K562 (cell line): ENCODE measurements around the gene PYROXD2. TPM values are rescaled to one million over a fixed set of nuclear protein-coding genes. Genes with fewer than 3 reads are reported as not detected.

Experiments used
- ATF2 ChIP-seq: sonication (generic); formaldehyde crosslinking; IDR thresholded peaks from 2 replicates; pipeline ENCODE4 v1.8.1; 2022; ENCODE audit warnings: missing genetic modification reagents
- CEBPG ChIP-seq, 3 experiments: fragments of 200-800 bp in 1 of 3; sonication (Bioruptor generic) in 1 of 3; sonication (generic) in 1 of 3; formaldehyde crosslinking in 1 of 3; IDR thresholded peaks in 2 of 3; conservative IDR thresholded peaks in 1 of 3; 2 replicates each; pipeline versions ENCODE4 v1.6.1 to v1.8.0; 2016 to 2022; ENCODE audit warnings: missing compliant biosample characterization in 2 of 3, missing genetic modification characterization in 2 of 3, mild to moderate bottlenecking in 1 of 3, missing genetic modification reagents in 1 of 3
- EHMT2 ChIP-seq: fragments of 450-650 bp; IDR thresholded peaks from 2 replicates; pipeline ENCODE4 v1.6.1; 2018; ENCODE audit warnings: antibody characterized with exemption
- GATAD2B ChIP-seq: fragments of 450-650 bp; IDR thresholded peaks from 2 replicates; pipeline ENCODE4 v1.6.1; 2017; ENCODE audit warnings: mild to moderate bottlenecking, borderline replicate concordance
- LCOR ChIP-seq: sonication (generic); formaldehyde crosslinking; IDR thresholded peaks from 2 replicates; pipeline ENCODE4 v1.8.0; 2022; ENCODE audit warnings: mild to moderate bottlenecking, missing genetic modification reagents
- MNT ChIP-seq, 2 experiments: fragments of 450-650 bp; conservative IDR thresholded peaks; 2 replicates each; pipeline ENCODE4 v1.6.1; 2017; ENCODE audit warnings: mild to moderate bottlenecking in 2 of 2, moderate library complexity in 2 of 2
- PHF8 ChIP-seq: fragments of 200-600 bp; sonication (generic); IDR thresholded peaks from 2 replicates; pipeline ENCODE4 v1.6.1; 2012; ENCODE audit warnings: mixed run types, mild to moderate bottlenecking, inconsistent platforms, low read length, moderate library complexity, borderline replicate concordance
- POLR2AphosphoS2 ChIP-seq: IDR thresholded peaks from 2 replicates; pipeline ENCODE4 v1.6.1; 2012; ENCODE audit warnings: low read length, improper control_type of control experiment
- POLR3A ChIP-seq: IDR thresholded peaks from 2 replicates; pipeline ENCODE4 v1.6.1; 2011; ENCODE audit warnings: borderline replicate concordance, mild to moderate bottlenecking, moderate library complexity; ENCODE audit not compliant: insufficient read length, insufficient read depth; ENCODE audit errors: extremely low read depth
- PRDM10 ChIP-seq: fragments of 450-650 bp; IDR thresholded peaks from 2 replicates; pipeline ENCODE4 v1.6.1; 2018; ENCODE audit not compliant: partially characterized antibody
- RB1 ChIP-seq: fragments of 450-650 bp; IDR thresholded peaks from 2 replicates; pipeline ENCODE4 v1.6.1; 2017; ENCODE audit warnings: low read depth, mild to moderate bottlenecking
- RCOR1 ChIP-seq, 2 experiments: IDR thresholded peaks; 2 replicates each; pipeline ENCODE4 v1.6.1; 2012; ENCODE audit warnings: low read depth in 2 of 2, low read length in 2 of 2, borderline replicate concordance in 1 of 2, improper control_type of control experiment in 1 of 2
- USF1 ChIP-seq: sonication (generic); formaldehyde crosslinking; IDR thresholded peaks from 2 replicates; pipeline ENCODE4 v1.9.0; 2022; ENCODE audit warnings: mild to moderate bottlenecking, missing genetic modification reagents
- YY1 ChIP-seq, 3 experiments: IDR thresholded peaks; 2 replicates each; pipeline ENCODE4 v1.6.1; 2011; ENCODE audit warnings: low read length in 2 of 3, mild to moderate bottlenecking in 2 of 3, moderate library complexity in 2 of 3, borderline replicate concordance in 1 of 3, control low read depth in 1 of 3, low read depth in 1 of 3; ENCODE audit not compliant: insufficient read depth in 3 of 3, insufficient replicate concordance in 2 of 3, control insufficient read depth in 1 of 3, insufficient read length in 1 of 3; ENCODE audit errors: extremely low read depth in 1 of 3
- ZBTB7A ChIP-seq: IDR thresholded peaks from 2 replicates; pipeline ENCODE4 v1.6.1; 2011; ENCODE audit warnings: low read depth, mild to moderate bottlenecking, low read length, moderate library complexity, borderline replicate concordance; ENCODE audit not compliant: control insufficient read depth
- ZNF511 ChIP-seq: sonication (generic); formaldehyde crosslinking; IDR thresholded peaks from 2 replicates; pipeline ENCODE4 v1.8.0; 2022; ENCODE audit warnings: mild to moderate bottlenecking, missing genetic modification reagents
- polyA plus RNA-seq, 8 experiments: library from polyadenylated mRNA; depleted of rRNA in 4 of 8; stranded (reverse) in 5 of 8; unstranded in 3 of 8; fragments of >200 nt; fragmentation: Nextera tagmentation in 2 of 8; fragmentation: Illumina TruSeq in 1 of 8; extraction: Ambion mirVana in 2 of 8; extraction: Trizol in 1 of 8; gene quantifications; 2 replicates each; pipeline versions ENCODE4 v1.2.1 to v1.2.3, GENCODE V29; 2011 to 2014; ENCODE audit warnings: inconsistent platforms in 1 of 8, missing spikeins in 1 of 8
- total RNA-seq, 7 experiments: library from RNA; depleted of rRNA in 6 of 7; stranded (reverse); fragments of >200 nt in 6 of 7; fragmentation: Illumina TruSeq in 2 of 7; extraction: Trizol in 2 of 7; gene quantifications; 2 replicates each; pipeline versions ENCODE4 v1.2.1 to v1.2.3, GENCODE V29; 2011 to 2021; ENCODE audit warnings: low replicate concordance in 1 of 7

PYROXD2 gene
- total and polyA plus RNA-seq, 9 of the 15 experiments (the other 6 are each of a cell fraction or from before 2014, with no cell fraction given), result 0.14 to 1.4 (median 0.58) TPM

GRCh38 chr10:98361131-98362025, 53.6 kb downstream of the PYROXD2 start (continued):
- no peak for TF ChIP-seq CEBPG (CRISPR knock-in tag; IDR thresholded peaks at IDR 0.05)
- no peak for TF ChIP-seq CEBPG (tag; conservative IDR thresholded peaks at IDR 0.05 in 1 of 2, IDR thresholded peaks at IDR 0.05 in 1 of 2)
- no peak for TF ChIP-seq POLR2AphosphoS2
- no peak for TF ChIP-seq ZNF511 (CRISPR knock-in tag)
- 0 out of 2 replicates have a peak, but pooled peaks have one; percentile 27 for TF ChIP-seq LCOR
- TF ChIP-seq GATAD2B, result no peak
- TF ChIP-seq PHF8, result peak; percentile 36; the same call in 1 of the 2 replicates
- TF ChIP-seq YY1 (IDR thresholded peaks at IDR 0.05; ENCODE audit: borderline replicate concordance in 1 of 3, control insufficient read depth in 1 of 3, extremely low read depth in 1 of 3, insufficient read depth in 3 of 3, insufficient read length in 1 of 3, insufficient replicate concordance in 2 of 3, low read depth in 1 of 3, low read length in 2 of 3), result no peak
- TF ChIP-seq ZBTB7A, result no peak
- no peak for TF ChIP-seq ATF2 (CRISPR knock-in tag)
- TF ChIP-seq RCOR1 (IDR thresholded peaks at IDR 0.05; ENCODE audit: borderline replicate concordance in 1 of 2, low read depth in 2 of 2, low read length in 2 of 2), result peak in 1 of 2 experiments; percentile 46; a peak in 1 of 4 replicates
- no peak for TF ChIP-seq RB1
- TF ChIP-seq MNT (conservative IDR thresholded peaks at IDR 0.05), result peak; percentile 34 to 42; a peak in 1 of 4 replicates
- no peak for TF ChIP-seq PRDM10
- 0 out of 2 replicates have a peak, but pooled peaks have one; percentile 45 for TF ChIP-seq EHMT2
- no peak for TF ChIP-seq POLR3A
- no peak for TF ChIP-seq USF1
